NT2/D1 (cell line): ENCODE measurements around the gene ENTPD5.

Source experiments
- SUZ12 ChIP-seq: IDR thresholded peaks from 2 replicates; pipeline ENCODE4 v1.6.1; 2011; ENCODE audit not compliant: insufficient read length, insufficient read depth; ENCODE audit errors: extremely low read depth
- YY1 ChIP-seq: IDR thresholded peaks from 2 replicates; pipeline ENCODE4 v1.6.1; 2011; ENCODE audit not compliant: insufficient read length, insufficient read depth
- ZNF274 ChIP-seq: IDR thresholded peaks from 2 replicates; pipeline ENCODE4 v1.6.1; 2011; ENCODE audit warnings: mild to moderate bottlenecking, low read depth, low read length

DNA sequence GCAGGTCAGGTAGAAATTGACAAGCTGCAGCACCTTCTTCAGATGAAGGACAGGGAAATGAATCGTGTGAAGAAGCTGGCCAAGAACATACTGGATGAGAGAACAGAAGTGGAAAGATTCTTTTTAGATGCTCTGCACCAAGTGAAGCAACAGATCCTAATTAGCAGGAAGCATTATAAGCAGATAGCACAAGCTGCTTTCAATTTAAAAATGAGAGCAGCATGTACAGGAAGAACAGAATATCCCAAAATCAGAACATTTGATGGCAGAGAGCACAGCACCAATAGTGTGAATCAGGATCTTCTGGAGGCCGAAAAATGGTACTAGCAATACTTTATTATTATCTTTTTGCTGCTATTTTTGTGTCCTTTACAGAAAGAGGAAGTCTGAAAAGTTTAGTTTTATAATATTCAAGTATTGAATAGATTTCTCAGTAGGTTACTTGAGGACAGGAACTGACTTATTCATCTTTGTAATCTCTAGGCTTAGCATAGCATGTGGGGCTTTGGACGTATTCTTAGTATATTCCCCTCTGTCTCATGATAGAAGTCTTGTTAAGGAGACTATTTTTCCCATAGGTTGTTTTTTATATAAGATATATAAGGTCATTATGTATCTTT is 30.9 kb upstream of the ENTPD5 start:
- TF ChIP-seq SUZ12 (no peak), YY1 (no peak), ZNF274 (no peak)
